ENCODE results near the gene EREG. TPM values are rescaled to one million over a fixed set of nuclear protein-coding genes. Genes with fewer than 3 reads are reported as not detected.
A peak's percentile ranks its signal among the peaks of the same experiment; 100 is the strongest.

The EREG gene
- total RNA-seq, 1 experiment from 2014 or later = 498 TPM

GRCh38 chr4:74379912-74380311, 15.0 kb downstream of the EREG start:
- Histone ChIP-seq H3K27ac (ENCODE audit: low read depth, low read length) (peak overlapping the region; percentile 94; the same call in 1 of the 2 replicates), H3K4me3 (replicated peaks in 1 of 2; ENCODE audit: low read depth in 1 of 2, low read length in 2 of 2) (no peak overlapping the region), H4K20me1 (ENCODE audit: insufficient read depth) (peaks cover 11% of the 10 kb centered on the region; the same call in 1 of the 2 replicates), H3K4me2 (ENCODE audit: low read length) (no peak overlapping the region), H3K79me2 (ENCODE audit: insufficient read depth, low read length) (peaks cover 96% of the 10 kb centered on the region), H2AFZ (ENCODE audit: low read depth, low read length, poor library complexity, severe bottlenecking) (no peak overlapping the region), H3K4me1 (ENCODE audit: control insufficient read depth in 1 of 2, insufficient read depth in 2 of 2, low read length in 2 of 2) (peaks cover 28 to 60% of the 10 kb centered on the region in 2 experiments), H3K36me3 (ENCODE audit: control insufficient read depth in 1 of 2, insufficient read depth in 2 of 2, low read length in 2 of 2) (peaks cover 54 to 88% of the 10 kb centered on the region in 2 experiments), H3K9me3 (ENCODE audit: control insufficient read depth in 1 of 2, insufficient read depth in 1 of 2, low read depth in 1 of 2, low read length in 2 of 2) (no peaks in the 10 kb centered on the region), H3K9ac (ENCODE audit: low read length) (0 out of 2 replicates have a peak overlapping the region, but pooled peaks have one; percentile 1), H3K27me3 (ENCODE audit: insufficient read depth, low read length) (no peaks in the 10 kb centered on the region), H3K9me2 (ENCODE audit: insufficient read depth) (no peaks in the 10 kb centered on the region)
- ATAC-seq (no peak), DNase-seq (ENCODE audit: low read depth, low spot score) (no peak)
- intact Hi-C loops (cut with micrococcal nuclease) = loop anchor here (5.0 kb wide), 1 partner anchor 242 kb away; no protein-coding TSS in a partner anchor
- BruUV-seq (replicated peaks) = no TSS peak
- CTCF ChIA-PET = no interaction called here
- RAD21 ChIA-PET (ENCODE audit: low non-redundant PET in 1 of 2, low total read pairs in 2 of 2, uncharacterized antibody in 2 of 2, unreplicated experiment in 2 of 2) = no interaction called here
- POLR2A ChIA-PET = no interaction called here
- peak; percentile 23; the same call in 1 of the 2 replicates for TF ChIP-seq JUND (IDR thresholded peaks at IDR 0.05)
- no peak for TF ChIP-seq ZNF274 (IDR thresholded peaks at IDR 0.05; ENCODE audit: low read depth, low read length)
- TF ChIP-seq EZH2 (IDR thresholded peaks at IDR 0.05) = no peak
- TF ChIP-seq CEBPB (IDR thresholded peaks at IDR 0.05; ENCODE audit: low read depth) = no peak
- TF ChIP-seq ELF1 (IDR thresholded peaks at IDR 0.05; ENCODE audit: borderline replicate concordance, low read depth) = 0 out of 2 replicates have a peak, but pooled peaks have one; percentile 14
- TF ChIP-seq SIN3A (IDR thresholded peaks at IDR 0.05; ENCODE audit: low read depth) = 0 out of 2 replicates have a peak, but pooled peaks have one; percentile 24
- 0 out of 2 replicates have a peak, but pooled peaks have one; percentile 10 for TF ChIP-seq MAX (IDR thresholded peaks at IDR 0.05)
- 0 out of 2 replicates have a peak, but pooled peaks have one; percentile 10 for TF ChIP-seq FOSL1 (IDR thresholded peaks at IDR 0.05; ENCODE audit: low read depth)
- TF ChIP-seq POLR2AphosphoS5 (IDR thresholded peaks at IDR 0.05; ENCODE audit: low read depth, low read length) = peak; percentile 64; the same call in 1 of the 2 replicates
- no peak for TF ChIP-seq ATF3 (IDR thresholded peaks at IDR 0.05)
- TF ChIP-seq TCF7L2 (IDR thresholded peaks at IDR 0.05; ENCODE audit: borderline replicate concordance, extremely low read depth, insufficient read depth, insufficient read length) = no peak

Data from HCT116 (cell line).